ENCODE measurements around the gene GART.

The GART gene

GRCh38 chr21:33455686-33456446, 86.1 kb downstream of the GART start:
- no peaks in the 10 kb centered on the region for H3K36me3 ChIP-seq (ENCODE audit: insufficient read depth, low read length)
- no peak overlapping the region for H3K27ac ChIP-seq
- no peak for DNase-seq (ENCODE audit: low read depth, low spot score)
- no peaks in the 10 kb centered on the region for H3K9me3 ChIP-seq (ENCODE audit: low read depth, low read length)
- H3K9ac ChIP-seq (ENCODE audit: insufficient read length) = no peak overlapping the region
- no peak for TF ChIP-seq POLR2AphosphoS5 (IDR thresholded peaks at IDR 0.05; ENCODE audit: borderline replicate concordance, low read depth, low read length)
- no peak for TF ChIP-seq EZH2 (IDR thresholded peaks at IDR 0.05)
- no peak for TF ChIP-seq FOXP2 (optimal IDR thresholded peaks at IDR 0.05; ENCODE audit: control extremely low read depth, extremely low read length, insufficient read depth)
- no peak overlapping the region for H3K4me3 ChIP-seq
